ENCODE measurements around the gene METTL23. TPM values are rescaled to one million over a fixed set of nuclear protein-coding genes. Genes with fewer than 3 reads are reported as not detected.

The METTL23 gene, protein sequence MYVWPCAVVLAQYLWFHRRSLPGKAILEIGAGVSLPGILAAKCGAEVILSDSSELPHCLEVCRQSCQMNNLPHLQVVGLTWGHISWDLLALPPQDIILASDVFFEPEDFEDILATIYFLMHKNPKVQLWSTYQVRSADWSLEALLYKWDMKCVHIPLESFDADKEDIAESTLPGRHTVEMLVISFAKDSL
- total RNA-seq, result 10 to 100 TPM; 23.4 to 25.0 TPM
- long read RNA-seq, partial matches to known transcripts, result 3 of 12 reads
- long read RNA-seq, other reads (novel, unspliced or antisense), result 1 of 12 reads

DNA sequence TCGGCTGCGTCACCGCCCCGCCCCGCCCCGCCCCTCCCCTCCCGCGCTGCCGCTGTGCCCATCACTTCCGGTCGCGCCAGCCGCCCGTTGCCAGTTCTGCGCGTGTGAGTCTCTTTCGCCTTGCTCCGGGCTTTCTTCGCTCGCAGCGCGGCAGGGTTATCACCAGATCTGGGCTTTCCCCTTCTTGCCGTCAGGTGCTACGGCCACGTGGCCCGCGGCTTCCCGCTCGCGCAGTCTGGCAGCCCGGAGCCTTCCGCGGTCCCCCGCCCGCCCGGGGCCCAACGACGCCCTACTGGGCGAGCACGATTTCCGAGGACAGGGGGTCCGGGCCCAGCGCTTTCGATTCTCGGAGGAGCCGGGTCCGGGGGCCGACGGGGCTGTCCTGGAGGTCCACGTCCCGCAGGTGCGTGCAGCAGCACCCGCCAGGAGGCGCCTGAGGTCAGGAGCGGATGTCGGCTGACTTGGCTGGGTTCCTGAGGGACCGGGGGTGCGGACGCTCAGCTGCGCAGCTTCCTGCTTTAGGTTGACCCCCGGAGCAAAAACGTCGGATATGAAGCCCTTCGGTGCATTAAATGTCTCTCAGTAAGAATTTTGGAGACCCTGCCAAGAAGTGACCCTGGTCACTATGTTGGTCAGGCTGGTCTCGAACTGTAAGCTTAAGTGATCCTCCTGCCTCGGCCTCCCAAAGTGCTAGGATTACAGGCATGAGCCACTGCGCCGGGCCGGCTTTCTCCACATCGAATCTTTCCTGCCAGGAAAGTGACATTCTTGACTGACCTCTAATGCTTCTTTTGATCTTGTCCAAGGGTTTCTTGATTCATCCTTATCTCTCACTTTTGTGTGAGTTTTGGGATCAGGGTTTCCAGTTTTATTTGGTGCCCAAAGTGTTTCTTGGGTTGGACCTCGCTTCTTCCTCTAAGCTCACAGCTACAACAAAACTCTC lies at the start of gene METTL23:
Gene METTL23 (plus strand): TSS at position 64 of the 943 bp plus-strand sequence. CDS start 2,872 bp downstream, outside the sequence.
- DNase-seq, result peak; percentile 87 to 94
- intact Hi-C loops (cut with DNase I, micrococcal nuclease), result no loop called here
- ATAC-seq, result peak; percentile 64

DNA sequence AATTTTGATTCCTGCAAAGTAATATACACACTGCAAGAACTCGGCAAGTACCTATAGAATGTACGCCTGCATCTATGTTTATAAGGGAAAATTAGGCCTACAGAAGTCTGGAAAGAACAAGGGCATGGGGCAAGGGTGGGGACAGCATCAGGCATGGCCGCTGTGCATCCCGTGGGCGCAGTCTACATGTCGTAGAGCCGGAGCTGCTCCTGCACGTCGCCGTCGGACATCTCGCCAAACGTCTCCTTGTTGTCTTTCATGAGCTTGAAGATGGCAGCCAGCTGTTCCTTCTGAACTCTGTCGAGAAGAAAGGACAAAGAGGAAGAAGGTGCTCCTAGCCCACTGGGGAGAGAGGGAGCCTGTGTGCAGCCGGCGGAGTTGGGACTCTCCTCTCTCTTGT lies 49.2 kb upstream of the METTL23 start:
- ATAC-seq (no peak), DNase-seq (no peak)
- intact Hi-C loops (cut with DNase I, micrococcal nuclease), result no loop called here

DNA sequence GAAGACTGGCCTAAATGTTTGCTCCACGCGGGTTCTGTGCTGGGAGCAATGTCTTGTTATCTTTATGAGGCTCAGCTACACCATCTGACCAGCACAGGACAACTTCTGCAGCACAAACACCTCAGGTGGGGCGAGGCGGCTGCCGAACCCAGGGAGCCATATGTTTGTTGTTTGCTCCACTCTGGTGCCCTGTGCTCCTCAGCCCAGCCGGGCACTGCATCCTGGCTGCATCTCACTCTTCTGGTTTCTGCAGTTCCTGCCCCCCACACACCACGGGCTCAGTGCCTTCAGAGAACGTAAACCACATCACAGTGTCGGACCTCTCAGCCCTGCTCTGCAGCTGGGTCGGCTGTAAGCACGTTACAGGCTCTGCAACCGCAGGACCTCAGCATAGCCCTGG lies 48.3 kb upstream of the METTL23 start:
- intact Hi-C loops (cut with DNase I, micrococcal nuclease), result no loop called here
- DNase-seq, result peak; percentile 74 to 75
- ATAC-seq, result peak; percentile 86

DNA sequence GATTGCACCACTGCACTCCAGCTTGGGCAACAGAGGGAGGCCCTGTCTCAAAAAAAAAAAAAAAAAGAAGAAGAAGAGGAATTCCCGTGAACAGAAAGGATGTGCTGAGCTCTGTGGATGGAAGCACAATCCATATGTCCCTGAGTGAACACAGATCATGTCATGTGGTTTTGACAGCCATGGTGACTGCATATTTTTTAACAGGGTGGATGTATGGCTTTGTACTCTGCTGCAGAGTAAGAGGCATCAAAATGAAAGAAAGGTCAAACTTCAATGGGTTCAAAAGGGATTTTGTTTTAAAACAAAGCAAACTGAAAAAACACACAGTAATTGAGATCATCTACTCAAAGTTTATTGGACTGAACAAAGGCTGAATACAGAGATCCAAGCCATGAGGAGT lies 47.4 kb upstream of the METTL23 start:
- peak; percentile 51 for ATAC-seq
- DNase-seq, result no peak

DNA sequence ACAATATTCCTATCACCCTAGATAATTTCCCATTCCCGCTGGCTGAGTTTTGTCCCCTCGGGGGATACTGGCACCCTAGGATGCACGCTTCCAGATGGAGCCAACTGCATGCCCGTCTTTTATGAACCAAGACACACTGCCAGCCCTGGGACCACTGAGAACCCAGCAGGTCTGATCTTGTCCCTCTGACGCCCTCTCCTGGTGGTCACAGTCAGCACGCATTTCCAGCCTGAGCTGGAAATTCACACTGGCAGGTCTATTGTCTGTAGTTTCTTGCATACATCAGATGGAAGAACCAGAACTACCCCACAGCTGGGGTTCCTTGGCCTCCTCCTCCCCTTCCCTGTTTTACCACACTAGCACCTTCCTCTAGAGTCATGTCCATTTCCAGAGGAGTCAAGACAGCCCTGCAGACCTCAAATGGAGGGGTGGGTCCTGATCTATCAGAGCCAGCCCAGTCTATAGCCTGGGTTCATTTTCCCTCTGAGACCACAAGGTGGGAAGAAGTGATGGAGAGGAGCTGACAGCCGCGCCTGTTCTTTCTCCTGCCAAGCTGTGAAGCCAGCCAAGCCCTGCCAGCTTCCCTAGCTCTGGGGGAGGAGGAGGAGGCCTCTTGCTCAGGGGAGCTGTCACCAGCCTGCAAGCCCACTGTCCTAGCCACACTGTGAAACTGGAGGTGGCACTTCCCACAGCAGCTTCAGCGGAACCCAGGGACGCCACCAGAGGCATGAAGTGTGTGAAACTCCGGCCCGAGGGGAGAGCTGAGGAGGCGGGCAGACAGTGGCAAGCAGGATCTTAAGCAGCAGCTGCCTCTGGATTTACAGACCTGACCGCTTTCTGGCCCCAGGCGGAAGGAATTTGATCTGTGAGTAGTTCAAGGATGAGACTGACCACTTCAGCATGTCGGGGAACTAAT lies 45.2 kb upstream of the METTL23 start:
- ATAC-seq (peak; percentile 49), DNase-seq (peak; percentile 82 to 84)
- intact Hi-C loops (cut with DNase I, micrococcal nuclease), result no loop called here

More for the DNA sequence above, 47.4 kb upstream of the METTL23 start:
- intact Hi-C loops (cut with DNase I, micrococcal nuclease), result no loop called here

DNA sequence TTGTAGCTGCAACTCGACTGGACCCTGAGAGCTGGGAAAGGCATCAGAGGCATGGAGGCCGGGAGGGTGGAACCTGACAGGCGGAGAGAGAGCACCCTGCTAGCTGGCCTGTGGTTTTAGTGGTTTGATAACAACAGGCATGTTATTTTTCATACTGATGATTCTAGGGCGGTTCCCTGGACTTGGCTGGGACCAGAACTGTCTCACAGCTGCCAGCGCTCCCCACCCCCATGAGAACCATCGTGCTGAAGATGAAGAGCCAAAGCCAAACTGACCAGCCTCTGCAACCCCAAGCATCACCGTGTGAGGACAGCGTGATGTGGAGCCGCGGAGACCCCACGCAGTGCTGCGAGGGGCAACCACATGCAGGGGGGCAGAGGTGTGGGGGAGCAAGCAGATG lies 44.3 kb upstream of the METTL23 start:
- ATAC-seq, result no peak
- no peak for DNase-seq
- intact Hi-C loops (cut with DNase I, micrococcal nuclease), result no loop called here

DNA sequence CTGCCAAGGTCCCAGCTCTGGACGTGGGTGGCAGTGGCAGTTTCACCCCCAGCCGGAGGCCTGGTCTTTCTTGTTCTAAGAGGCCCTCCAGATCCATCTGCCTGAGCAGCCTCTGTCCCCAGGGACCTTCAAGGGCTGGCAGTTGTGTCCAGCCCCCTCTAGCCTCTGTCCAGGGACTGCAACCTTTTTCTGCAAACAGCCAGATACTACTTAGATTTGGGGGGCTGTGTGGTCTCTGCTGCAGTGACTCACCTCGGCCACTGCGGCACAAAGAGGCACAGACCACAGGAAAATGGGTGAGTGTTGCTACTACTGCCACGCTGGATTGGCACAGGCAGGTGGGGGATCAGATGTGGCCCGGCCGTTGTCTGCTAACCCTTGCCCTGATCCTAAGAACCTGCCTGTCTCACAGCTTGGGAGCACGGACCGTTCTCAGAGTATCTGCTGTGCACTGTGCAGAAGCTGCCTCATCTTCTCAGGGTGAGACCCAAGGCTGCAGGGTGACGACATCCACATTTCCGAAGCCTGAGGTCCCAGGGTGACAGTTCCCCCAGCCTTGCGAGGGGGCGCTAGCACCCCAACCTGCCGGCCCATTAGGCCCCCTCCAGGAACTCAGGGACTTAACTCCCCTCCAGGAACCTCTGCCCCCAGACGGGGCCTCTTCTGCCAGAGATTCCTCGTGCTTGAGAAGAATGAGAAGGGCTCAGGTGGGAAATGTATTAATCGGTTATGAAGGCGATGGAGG lies 43.5 kb upstream of the METTL23 start:
- intact Hi-C loops (cut with DNase I, micrococcal nuclease), result no loop called here

DNA sequence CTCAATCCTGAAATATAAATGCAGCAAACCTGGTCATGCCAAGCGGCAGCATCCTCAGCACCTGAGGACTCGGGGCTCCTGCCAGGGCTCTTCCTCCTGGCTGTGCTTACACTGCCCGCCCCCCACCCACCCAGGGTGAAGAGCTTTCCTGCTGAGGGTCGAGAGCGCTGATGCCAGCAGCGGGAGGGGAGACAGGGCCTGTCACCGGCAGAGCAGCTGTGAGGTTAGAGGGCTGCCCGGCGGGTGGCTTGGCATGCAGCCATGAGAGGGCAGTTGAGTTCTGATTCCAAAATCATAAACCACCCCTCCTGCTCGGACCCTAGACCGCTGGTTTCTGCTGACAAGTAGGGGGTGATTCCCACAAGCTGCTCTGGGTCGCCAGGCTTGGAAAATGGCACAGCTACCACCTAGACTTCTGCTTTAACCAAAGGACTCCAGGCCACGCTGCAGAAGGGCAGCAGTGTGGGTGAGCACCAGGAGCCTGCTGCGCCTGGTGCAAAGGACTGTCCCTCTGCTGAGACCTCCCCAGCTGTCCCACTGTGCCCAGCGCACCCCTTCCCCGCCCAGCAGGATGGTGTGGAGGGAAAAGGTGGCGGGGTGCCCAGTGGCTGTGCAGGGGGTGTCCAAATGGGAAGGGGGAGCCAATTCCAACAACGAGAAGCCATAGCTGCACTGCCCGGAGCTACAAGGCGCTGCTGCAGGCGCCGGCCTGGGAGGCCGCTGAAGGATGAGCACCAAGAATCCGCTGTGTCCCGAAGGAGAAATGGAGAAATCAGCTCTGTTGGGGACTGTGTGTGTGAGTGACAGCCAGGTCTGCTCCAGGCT lies 42.5 kb upstream of the METTL23 start:
- DNase-seq, result no peak
- intact Hi-C loops (cut with DNase I, micrococcal nuclease), result no loop called here
- ATAC-seq, result no peak

More for the DNA sequence above, 43.5 kb upstream of the METTL23 start:
- no peak for ATAC-seq
- no peak for DNase-seq

DNA sequence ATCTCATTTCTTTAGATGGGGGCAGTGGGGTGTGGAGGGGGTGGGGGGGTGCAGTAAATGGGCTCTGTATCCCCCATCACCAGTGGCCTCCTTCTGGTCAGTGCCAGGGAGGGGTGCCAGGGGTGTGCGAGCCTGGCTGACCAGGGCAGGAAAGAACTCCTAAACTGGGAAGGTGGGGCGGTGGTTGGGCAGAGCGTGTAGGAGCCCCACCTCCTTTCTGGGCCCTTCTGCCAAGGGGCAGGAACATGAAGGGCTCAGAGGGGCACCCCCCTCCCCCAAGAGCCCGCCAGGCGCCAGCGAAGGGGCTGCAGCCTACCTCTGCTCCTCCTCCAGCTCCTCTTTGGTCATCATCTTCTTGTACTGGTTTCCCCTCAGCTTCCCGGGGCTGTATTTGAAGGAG lies 41.9 kb upstream of the METTL23 start:
- intact Hi-C loops (cut with DNase I, micrococcal nuclease), result no loop called here
- ATAC-seq (no peak), DNase-seq (no peak)

DNA sequence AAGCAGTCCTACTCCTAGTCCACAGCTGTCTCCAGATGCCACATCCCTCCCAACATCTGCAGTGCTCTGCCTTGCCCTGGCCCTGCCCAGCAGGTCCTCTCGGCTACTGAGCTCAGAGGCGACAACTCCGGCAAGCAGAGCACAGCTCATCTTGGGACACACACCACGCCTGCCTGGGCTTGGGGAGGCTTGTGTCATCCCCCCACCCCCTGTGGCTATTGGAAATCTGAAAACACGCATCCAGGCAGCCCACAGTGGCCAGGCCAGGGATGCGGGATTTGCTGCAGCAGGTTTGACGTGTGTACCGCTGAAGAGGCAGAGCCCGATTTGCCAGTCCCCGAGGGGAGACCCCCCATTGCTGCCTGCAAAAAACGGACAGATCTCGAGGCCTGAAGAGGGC lies 41.3 kb upstream of the METTL23 start:
- ATAC-seq (no peak), DNase-seq (no peak)
- intact Hi-C loops (cut with DNase I, micrococcal nuclease), result no loop called here

DNA sequence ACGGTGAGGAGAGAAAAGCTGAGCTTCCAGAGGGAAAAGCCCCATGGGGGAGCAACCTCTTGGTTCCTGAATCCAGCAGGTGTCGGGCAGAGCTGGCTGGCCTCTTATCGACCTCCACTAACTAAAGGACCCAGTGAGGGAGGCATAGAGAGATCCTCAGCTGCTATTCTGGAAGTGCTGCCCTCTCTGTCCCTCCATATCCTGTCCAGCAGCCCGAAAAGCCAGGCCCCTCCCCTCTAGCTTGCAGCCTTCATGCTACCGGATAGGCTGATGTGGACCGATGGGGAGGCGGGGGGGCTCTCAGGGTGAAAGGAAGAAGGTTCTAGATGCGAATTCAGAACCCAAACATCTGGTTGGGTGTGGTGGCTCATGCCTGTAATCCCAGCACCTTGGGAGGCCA lies 40.8 kb upstream of the METTL23 start:
- no peak for ATAC-seq
- intact Hi-C loops (cut with DNase I, micrococcal nuclease), result no loop called here
- no peak for DNase-seq

DNA sequence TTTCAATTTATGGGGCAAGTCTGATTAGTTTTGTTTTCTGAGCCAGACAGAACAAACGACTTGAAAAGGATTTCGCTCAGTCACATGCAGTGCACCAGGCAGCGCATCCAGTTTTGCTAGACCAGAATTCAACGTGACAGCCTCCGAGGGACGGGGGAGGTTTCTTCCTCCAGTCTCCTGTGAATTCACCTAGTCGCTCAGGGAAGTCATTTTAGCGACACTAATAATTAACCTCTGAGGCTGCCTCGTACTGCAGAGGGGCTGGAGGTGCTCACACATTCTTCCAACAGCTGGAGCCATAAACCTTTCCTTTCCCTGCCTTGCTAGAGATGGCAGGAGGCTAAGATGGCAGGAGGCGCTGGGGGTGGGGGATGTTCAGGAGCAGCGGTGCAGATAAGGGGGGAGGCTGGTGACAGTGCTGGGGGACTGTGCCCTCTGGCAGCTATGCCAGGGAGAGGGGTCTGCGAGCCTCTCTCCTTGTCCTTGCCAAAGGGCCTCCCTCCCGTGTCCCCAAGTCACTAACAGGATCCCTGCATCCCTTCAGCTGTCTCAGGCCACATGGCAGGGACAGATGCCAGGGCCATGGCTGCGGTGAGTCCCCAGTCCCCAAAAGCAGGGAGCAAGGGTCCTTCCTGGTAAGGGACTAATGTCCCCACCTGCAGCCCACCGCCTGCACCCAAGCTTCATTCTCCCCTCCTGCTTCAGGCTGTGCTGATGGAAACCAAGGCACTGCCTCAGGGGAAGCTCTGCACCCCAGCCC lies 39.9 kb upstream of the METTL23 start:
- intact Hi-C loops (cut with DNase I, micrococcal nuclease), result no loop called here
- no peak for DNase-seq
- no peak for ATAC-seq

DNA sequence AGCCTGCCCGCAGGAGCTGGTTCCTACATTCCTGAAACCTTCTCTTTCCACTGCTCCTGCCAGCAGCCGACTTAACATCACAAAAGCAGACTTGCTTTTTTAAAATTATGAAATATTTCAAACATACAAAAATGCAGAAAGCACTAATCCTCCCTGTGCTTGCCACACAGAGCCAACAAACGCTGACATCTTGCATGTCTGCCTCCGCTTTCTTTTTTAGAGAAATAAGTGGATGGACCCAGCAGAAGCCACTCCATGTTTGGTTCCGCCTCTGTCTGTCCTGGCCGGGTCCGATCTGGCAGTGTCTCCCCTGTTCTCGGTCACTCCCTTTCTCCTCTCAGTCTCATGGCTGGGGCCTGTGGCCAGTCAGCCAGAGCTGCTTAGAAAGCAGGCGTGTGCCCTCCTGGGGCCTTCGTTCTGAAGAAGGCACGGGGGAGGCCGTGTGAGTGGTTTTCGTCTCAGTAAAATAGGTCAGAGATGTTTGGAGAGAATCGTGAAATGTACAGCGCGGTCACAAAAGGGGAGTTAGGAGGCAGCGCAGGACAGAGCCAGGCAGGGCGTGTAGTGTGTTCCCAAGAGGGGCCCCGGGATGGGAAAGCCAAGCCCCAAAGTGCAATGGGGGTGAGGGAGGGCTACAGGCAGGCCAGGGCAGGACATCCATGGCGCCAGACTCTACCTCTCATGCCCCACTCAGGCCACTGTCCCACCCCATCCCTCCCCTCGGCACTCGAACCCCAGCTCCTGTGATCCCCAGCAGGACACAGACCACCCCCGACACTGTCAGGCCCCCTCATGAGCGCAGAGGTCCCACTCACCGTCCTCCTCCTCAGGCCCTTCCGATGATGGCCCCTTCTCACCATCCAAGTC lies 39.1 kb upstream of the METTL23 start:
- peak; percentile 26 for ATAC-seq
- intact Hi-C loops (cut with DNase I, micrococcal nuclease), result no loop called here
- DNase-seq, result peak in 1 of 2 donors; percentile 58

DNA sequence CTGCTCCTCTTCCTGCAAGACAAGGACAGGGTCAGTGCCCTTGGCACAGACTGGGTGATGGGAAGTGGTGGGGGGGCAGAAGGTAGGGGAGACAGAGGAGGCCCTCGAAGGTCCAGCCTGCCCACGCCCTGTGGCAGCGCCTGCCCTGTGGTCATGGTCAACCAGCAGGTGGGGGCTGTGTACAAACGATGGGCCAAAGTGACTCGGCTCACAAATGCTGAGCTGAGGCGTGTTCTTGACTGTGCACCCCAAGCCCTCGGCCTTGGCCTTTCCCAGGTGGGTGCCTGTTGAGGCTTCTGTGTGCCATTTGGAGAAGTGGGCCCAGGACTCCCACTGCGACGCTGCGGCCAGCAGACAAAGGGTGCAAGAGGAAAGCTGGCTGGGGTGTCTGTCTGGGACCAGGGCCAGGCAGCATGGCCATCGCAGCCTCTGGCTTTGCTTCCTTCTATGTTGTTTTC lies 38.4 kb upstream of the METTL23 start:
- intact Hi-C loops (cut with DNase I, micrococcal nuclease), result no loop called here
- no peak for ATAC-seq

DNA sequence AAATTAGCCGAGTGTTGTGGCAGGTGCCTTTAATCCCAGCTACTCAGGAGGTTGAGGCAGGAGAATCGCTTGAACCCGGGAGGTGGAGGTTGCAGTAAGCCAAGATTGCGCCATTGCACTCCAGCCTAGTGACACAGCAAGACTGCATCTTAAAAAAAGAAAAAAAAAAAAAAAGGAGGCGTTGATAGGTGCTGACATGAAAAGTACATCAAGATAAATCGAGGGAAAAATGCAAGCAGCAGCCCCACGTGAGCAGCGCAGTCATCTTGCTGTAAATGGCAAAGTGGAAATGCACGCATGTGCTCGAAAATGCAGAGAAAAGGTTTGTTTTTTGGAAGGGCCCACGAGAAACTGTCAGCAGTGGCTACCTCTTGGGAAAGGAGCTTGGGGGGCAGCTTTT lies 36.8 kb upstream of the METTL23 start:
- intact Hi-C loops (cut with DNase I, micrococcal nuclease), result no loop called here
- DNase-seq (no peak), ATAC-seq (no peak)

More for the DNA sequence above, 38.4 kb upstream of the METTL23 start:
- DNase-seq, result no peak

Data from left colon (tissue), 2 donors.